Heart right ventricle (tissue), 16 donors: Measurements from ENCODE around the gene ERCC4. TPM values are rescaled to one million over a fixed set of nuclear protein-coding genes. Genes with fewer than 3 reads are reported as not detected.

ENCODE experiments used
- ATAC-seq, 8 donors: fragments of 200-7000 bp; cut with Tn5 transposase; one replicate each; pipeline ENCODE4 v1.9.1; 2020; ENCODE audit warnings: mild to moderate bottlenecking in 8 of 8, moderate library complexity in 8 of 8, moderate number of reproducible peaks in 1 of 8
- DNase-seq, 2 donors: peaks; one replicate each; pipeline ENCODE4 v3.0.0-alpha.2; 2020
- H3K27ac ChIP-seq, 10 donors: fragments of 200-600 bp; sonication (generic) in 2 of 10; one replicate each; pipeline versions ENCODE4 v1.5.0 to v1.8.0; 2020 to 2022; ENCODE audit warnings: mild to moderate bottlenecking in 3 of 10
- H3K27me3 ChIP-seq, 7 donors: fragments of 200-600 bp; one replicate each; pipeline ENCODE4 v1.8.0; 2021 to 2022; ENCODE audit warnings: mild to moderate bottlenecking in 2 of 7
- H3K36me3 ChIP-seq, 9 donors: fragments of 200-600 bp; sonication (generic) in 1 of 9; one replicate each; pipeline versions ENCODE4 v1.5.0 to v1.8.0; 2020 to 2022; ENCODE audit warnings: mild to moderate bottlenecking in 2 of 9
- H3K4me1 ChIP-seq, 9 donors: fragments of 200-600 bp; sonication (generic) in 1 of 9; one replicate each; pipeline versions ENCODE4 v1.5.0 to v1.8.0; 2020 to 2022; ENCODE audit warnings: mild to moderate bottlenecking in 4 of 9
- H3K4me3 ChIP-seq, 10 donors: fragments of 200-600 bp; sonication (generic) in 2 of 10; one replicate each; pipeline versions ENCODE4 v1.5.0 to v1.8.0; 2020 to 2022; ENCODE audit warnings: mild to moderate bottlenecking in 7 of 10, moderate library complexity in 2 of 10
- H3K9me3 ChIP-seq, 11 donors: fragments of 200-600 bp in 10 of 11; sonication (generic) in 2 of 11; one replicate each; pipeline versions ENCODE4 v1.5.0 to v1.8.0; 2013 to 2022; ENCODE audit warnings: mild to moderate bottlenecking in 2 of 11, control low read depth in 1 of 11, moderate library complexity in 1 of 11
- CTCF ChIP-seq, 9 donors: fragments of 200-600 bp; sonication (generic) in 2 of 9; IDR thresholded peaks; one replicate each; pipeline versions ENCODE4 v1.5.0 to v1.8.0; 2021 to 2022; ENCODE audit warnings: antibody characterized with exemption in 9 of 9, mild to moderate bottlenecking in 5 of 9, moderate library complexity in 1 of 9
- WGBS, 2 donors: extraction: QIAGEN DNeasy Blood & Tissue Kit; methylation state at CpG; one replicate each; pipeline ENCODE4 v1.1.7; 2013; ENCODE audit warnings: inconsistent platforms in 1 of 2; 5-methylcytosine and 5-hydroxymethylcytosine counted together
- intact Hi-C, 10 donors: fragments of 100-400 bp; cut with DNase I; formaldehyde crosslinking; loops; one replicate each; pipeline versions ENCODE4 v1.11.1 to v1.14.2; 2022
- polyA plus RNA-seq, 2 donors: library from polyadenylated mRNA; stranded (reverse); fragments of 200-250 nt; gene quantifications; one replicate each; pipeline ENCODE4 v1.2.3, GENCODE V29; 2013
- total RNA-seq, 10 donors: library from RNA; stranded (reverse); fragmentation: NEBNext Ultra II Directional in 3 of 10; extraction: Animal tissue kit (Norgen Biotek cat#: 25700) in 3 of 10; gene quantifications; one replicate each; pipeline versions ENCODE4 v1.2.1 to v1.2.4, GENCODE V29; 2021 to 2023
- donor health status: Arrhythmogenic right ventricular cardiomyopathy.
- donor health status: ischemic (EF 13 %, LVEDD 7.1; RV severe dilation, severe dysfunction).
- donor health status: healthy with polysubstance abuse.
- donor health status: DM: no; HTN: yes; CAD: no.
- donor health status: DM: no; HTN: no; CAD: no.
- donor health status: ischemic (EF 25% LVEDD 6.9; RV normal size, moderate dysfunction).
- donor health status: ischemic (EF 25% LVEDD 5.7; RV mildly dilated, moderate dysfunction).
- donor health status: healthy.
- donor health status: DM: yes; HTN: yes; CAD: no.
- donor health status: Ischemic cardiomyopathy.
- donor health status: ischemic (EF 35%, LVEDD 5.7; RV mildly dilated, moderate dysfunction).
- donor health status: nonischemic (EF 11% LVEDD 7.7; RV severe dilation, severe dysfunction).
- donor health status: DM: yes; HTN: yes; CAD: no.
- donor health status: PGD.
- donor health status: ischemic (EF 29% LVEDD 5.4; RV normal size, mild dysfunction).
- donor health status: nonischemic (EF 23%, LVEDD 6.1; RV moderate dilation, normal function).

Gene ERCC4
- total and polyA plus RNA-seq, 12 donors = 1.3 to 13.1 (median 8.9) TPM

- H3K4me1 ChIP-seq = peaks cover 5 to 45% (median 26%) of the 10 kb centered on the region in 9 donors
- peak in 1 of 2 donors; percentile 75 for DNase-seq
- no peaks in the 10 kb centered on the region for H3K36me3 ChIP-seq
- TF ChIP-seq CTCF (IDR thresholded peaks at IDR 0.05) = peak in 1 of 9 donors; percentile 5
- H3K9me3 ChIP-seq = no peaks in the 10 kb centered on the region
- intact Hi-C loops = loop anchor here in 3 of 10 donors (5.0 kb wide), 2 partner anchors 32 to 57 kb away; no protein-coding TSS in a partner anchor
- WGBS, 2 donors = 23 to 24% methylated on average over 14 of the region's 14 CpGs
- peak; percentile 76 to 94 (median 90) for ATAC-seq
- peak overlapping the region in 5 of 10 donors; percentile 18 to 28 (median 24) for H3K4me3 ChIP-seq
- H3K27ac ChIP-seq = peak overlapping the region; percentile 61 to 86 (median 83)
- H3K27me3 ChIP-seq = no peaks in the 10 kb centered on the region
Measured at GRCh38 chr16:13994239-13995106, 74.5 kb downstream of the ERCC4 start.

- no peaks in the 10 kb centered on the region for H3K9me3 ChIP-seq
- H3K27ac ChIP-seq = peak overlapping the region; percentile 61 to 86 (median 83)
- DNase-seq (no peak), ATAC-seq (no peak)
- no peak for TF ChIP-seq CTCF (IDR thresholded peaks at IDR 0.05)
- no peaks in the 10 kb centered on the region for H3K36me3 ChIP-seq
- H3K27me3 ChIP-seq = no peaks in the 10 kb centered on the region
- WGBS, 2 donors = 81 to 90% methylated on average over 1 of the region's 1 CpG
- intact Hi-C loops = loop anchor here in 3 of 10 donors (5.0 kb wide), 2 partner anchors 33 to 58 kb away; no protein-coding TSS in a partner anchor
- H3K4me3 ChIP-seq = no peak overlapping the region
- peaks cover 5 to 52% (median 33%) of the 10 kb centered on the region in 9 donors for H3K4me1 ChIP-seq
Measured at GRCh38 chr16:13995194-13995593, 75.2 kb downstream of the ERCC4 start.

- no peaks in the 10 kb centered on the region for H3K36me3 ChIP-seq
- H3K4me3 ChIP-seq = no peak overlapping the region
- WGBS, 2 donors = 89 to 93% methylated on average over 11 of the region's 11 CpGs
- DNase-seq (no peak), ATAC-seq (no peak)
- no peaks in the 10 kb centered on the region for H3K27me3 ChIP-seq
- peaks cover 5 to 68% (median 38%) of the 10 kb centered on the region in 9 donors for H3K4me1 ChIP-seq
- no peaks in the 10 kb centered on the region for H3K9me3 ChIP-seq
- TF ChIP-seq CTCF (IDR thresholded peaks at IDR 0.05) = no peak
- intact Hi-C loops = loop anchor here in 3 of 10 donors (5.0 kb wide), 2 partner anchors 35 to 60 kb away; no protein-coding TSS in a partner anchor
- H3K27ac ChIP-seq = no peak overlapping the region
Measured at GRCh38 chr16:13996778-13997288, 76.9 kb downstream of the ERCC4 start.

GRCh38 chr16:13997526-13997925 lies 77.6 kb downstream of the ERCC4 start:
- peaks cover 5 to 75% (median 45%) of the 10 kb centered on the region in 9 donors for H3K4me1 ChIP-seq
- ATAC-seq (no peak), DNase-seq (no peak)
- no peak overlapping the region for H3K4me3 ChIP-seq
- no peak for TF ChIP-seq CTCF (IDR thresholded peaks at IDR 0.05)
- H3K36me3 ChIP-seq = no peaks in the 10 kb centered on the region
- no peaks in the 10 kb centered on the region for H3K27me3 ChIP-seq
- no peaks in the 10 kb centered on the region for H3K9me3 ChIP-seq
- WGBS, 2 donors = 74 to 82% methylated on average over 4 of the region's 4 CpGs
- H3K27ac ChIP-seq = peak overlapping the region in 4 of 10 donors; percentile 38 to 95 (median 68)
- intact Hi-C loops = loop anchor here in 3 of 10 donors (5.0 kb wide), 2 partner anchors 35 to 60 kb away; no protein-coding TSS in a partner anchor
